ENCODE measurements around the gene ARF3. TPM values are rescaled to one million over a fixed set of nuclear protein-coding genes. Genes with fewer than 3 reads are reported as not detected.

Gene ARF3
- total RNA-seq, 2 experiments from 2014 or later, result 88.0 to 96.5 TPM

DNA sequence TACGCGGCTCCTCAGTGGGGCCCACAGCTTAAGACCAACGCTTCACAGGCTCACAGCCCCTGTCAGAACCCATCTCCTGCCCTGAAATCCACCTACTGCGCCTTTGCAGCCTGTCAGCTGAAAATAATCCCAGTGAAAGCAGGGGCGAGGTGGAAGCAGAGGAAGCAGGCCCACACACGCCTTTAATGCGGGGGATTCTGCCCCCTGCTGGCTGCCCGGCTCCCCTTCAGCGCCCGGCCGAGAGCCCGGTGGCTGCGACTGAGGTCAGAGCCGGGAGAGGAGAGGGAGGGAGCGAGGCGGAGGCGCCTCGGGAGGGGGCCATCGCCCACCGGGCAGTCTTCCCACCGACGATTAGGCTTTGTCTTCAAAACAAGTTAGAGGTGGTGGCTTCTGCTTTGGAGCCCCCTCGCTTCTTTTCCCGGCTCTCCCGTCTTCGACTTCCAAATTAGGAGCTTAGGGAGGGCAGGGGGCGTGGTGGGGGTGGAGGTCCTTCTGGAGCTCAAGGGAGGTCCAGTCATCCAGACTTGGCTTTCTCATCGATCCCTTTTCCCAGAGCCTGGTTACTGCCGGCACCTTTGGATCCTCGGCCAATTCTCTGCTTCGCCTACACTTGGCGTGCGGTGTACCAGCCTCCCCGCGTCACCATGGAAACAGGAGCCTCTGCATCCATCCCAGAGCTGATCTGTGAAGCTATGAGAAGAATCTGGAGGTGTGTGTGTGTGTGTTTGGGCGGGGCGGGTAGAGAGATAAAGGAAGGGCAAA lies 66.4 kb downstream of the ARF3 start:
- Mint-ChIP-seq H3K27ac (peak overlapping the region; percentile 15), H3K4me1 (peaks cover 8% of the 10 kb centered on the region), H3K9me3 (no peaks in the 10 kb centered on the region), H3K27me3 (peaks cover 25% of the 10 kb centered on the region), H3K4me3 (peak overlapping the region; percentile 37), H3K36me3 (no peaks in the 10 kb centered on the region)
- DNase-seq, result peak; percentile 86
- peak; percentile 99 for ATAC-seq (ENCODE audit: low read depth)
- POLR2A ChIA-PET, result interaction anchor here (0.7 to 2.2 kb wide), 4 partner anchors 26 to 81 kb away, joined by 3 to 22 read pairs (median 4); partner anchors contain the start of genes DDX23 and WNT10B

DNA sequence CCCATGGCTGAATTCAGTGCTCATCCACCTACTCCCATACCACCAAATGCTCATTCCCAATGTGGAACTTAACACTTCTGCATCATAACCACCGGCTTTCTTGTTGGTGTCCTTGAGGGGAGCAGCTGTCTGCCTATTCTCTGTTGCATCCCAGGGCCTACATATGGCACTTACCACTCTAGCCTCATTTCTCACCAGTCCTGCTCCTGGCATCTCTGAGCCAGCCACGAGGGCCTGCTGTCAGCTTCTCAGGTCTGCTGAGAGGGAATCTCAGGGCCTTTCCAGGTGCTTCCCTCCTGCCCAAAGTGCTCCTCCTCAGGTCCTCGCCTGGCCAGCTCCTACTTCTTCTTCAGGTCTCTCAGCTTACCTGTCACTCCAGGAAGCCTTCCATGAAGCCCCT lies 67.6 kb downstream of the ARF3 start:
- Mint-ChIP-seq H3K36me3 (no peaks in the 10 kb centered on the region), H3K4me3 (no peak overlapping the region), H3K4me1 (peaks cover 8% of the 10 kb centered on the region), H3K9me3 (no peaks in the 10 kb centered on the region), H3K27me3 (peaks cover 23% of the 10 kb centered on the region), H3K27ac (no peak overlapping the region)
- ATAC-seq (ENCODE audit: low read depth) (no peak), DNase-seq (no peak)
- POLR2A ChIA-PET, result interaction anchor here (1.3 to 2.2 kb wide), 3 partner anchors 9 to 37 kb away, joined by 3 to 22 read pairs (median 3); partner anchors contain the start of gene DDX23

Other genes with a start within 250 kb of the ARF3 start
- gene CCNT1, start 240.8 kb downstream of the ARF3 start, total RNA-seq, result 10 to 100 TPM; 58.7 to 60.4 TPM
- not detected for gene ADCY6, start 168.4 kb downstream of the ARF3 start, total RNA-seq
- 10 to 100 TPM; 13.4 to 20.0 TPM for gene CACNB3, start 139.0 kb downstream of the ARF3 start, total RNA-seq
- gene DDX23, start 105.3 kb downstream of the ARF3 start, total RNA-seq, result 100 to 1,000 TPM; 135 to 162 TPM
- 1 to 10 TPM; 3.8 to 4.9 TPM for gene RND1, start 91.6 kb downstream of the ARF3 start, total RNA-seq
- 10 to 100 TPM; 51.9 to 53.4 TPM for gene FKBP11, start 32.0 kb downstream of the ARF3 start, total RNA-seq
- 10 to 100 TPM in 1 of 2 experiments, 1 to 10 TPM in 1; 9.4 to 10.1 TPM for gene WNT10B, start 14.2 kb upstream of the ARF3 start, total RNA-seq
- 1 to 10 TPM; 1.7 to 2.0 TPM for gene WNT1, start 20.8 kb upstream of the ARF3 start, total RNA-seq
- gene DDN, start 41.9 kb upstream of the ARF3 start, total RNA-seq, result under 1 TPM; 0.20 to 0.30 TPM
- gene PRKAG1, start 61.3 kb upstream of the ARF3 start, total RNA-seq, result 10 to 100 TPM; 50.0 to 56.6 TPM
- 100 to 1,000 TPM; 123 to 129 TPM for gene KMT2D, start 103.3 kb upstream of the ARF3 start, total RNA-seq
- gene RHEBL1, start 112.5 kb upstream of the ARF3 start, total RNA-seq, result 1 to 10 TPM; 8.0 to 9.7 TPM
- gene DHH, start 137.3 kb upstream of the ARF3 start, total RNA-seq, result under 1 TPM; 0.11 to 0.25 TPM
- 100 to 1,000 TPM; 111 to 112 TPM for gene LMBR1L, start 153.4 kb upstream of the ARF3 start, total RNA-seq
- gene TUBA1B, start 173.9 kb upstream of the ARF3 start, total RNA-seq, result 1,000 to 10,000 TPM; 1,302 to 1,389 TPM
- gene TUBA1A, start 231.6 kb upstream of the ARF3 start, total RNA-seq, result 100 to 1,000 TPM in 1 of 2 experiments, 10 to 100 TPM in 1; 99.5 to 101 TPM